PC-9 (cell line): ENCODE measurements around the gene SKI. TPM values are rescaled to one million over a fixed set of nuclear protein-coding genes. Genes with fewer than 3 reads are reported as not detected.

Experiments
- BruUV-seq: library from RNA; stranded (reverse); fragments of 400-500 nt; replicated peaks from 2 replicates; lab custom pipeline; 2021; lab: Mats Ljungman, UMichigan
- CTCF ChIA-PET: fragments of 300-600 bp; sonication (Branson Sonifier 250); formaldehyde crosslinking; loops from one replicate; lab custom pipeline; 2022; ENCODE audit warnings: antibody characterized with exemption; lab: Charles Lee
- POLR2A ChIA-PET: fragments of 300-600 bp; sonication (Branson Sonifier 250); formaldehyde crosslinking; loops from one replicate; lab custom pipeline; 2022; ENCODE audit warnings: antibody characterized with exemption; ENCODE audit not compliant: unreplicated experiment; lab: Charles Lee
- DNase-seq, 2 experiments: peaks; one replicate each; pipeline versions ENCODE4 v3.0.0 to v3.0.0-alpha.2; 2015 to 2022; ENCODE audit warnings: mixed read lengths in 1 of 2
- H2AFZ ChIP-seq: fragments of 200-600 bp; sonication (generic); 2 replicates; pipeline ENCODE4 v1.8.1; 2017; ENCODE audit warnings: antibody characterized with exemption
- H3F3A ChIP-seq: fragments of 200-600 bp; sonication (generic); 2 replicates; pipeline ENCODE4 v1.8.1; 2017; ENCODE audit warnings: antibody characterized with exemption, mild to moderate bottlenecking, low read depth; ENCODE audit not compliant: insufficient read depth
- H3K27ac ChIP-seq: fragments of 200-600 bp; sonication (generic); 2 replicates; pipeline ENCODE4 v1.6.1; 2016; ENCODE audit warnings: mixed run types
- H3K27me3 ChIP-seq: fragments of 200-600 bp; sonication (generic); 2 replicates; pipeline ENCODE4 v1.6.1; 2016; ENCODE audit warnings: low read depth, mixed run types; ENCODE audit not compliant: insufficient read depth
- H3K36me3 ChIP-seq: fragments of 200-600 bp; sonication (generic); 2 replicates; pipeline ENCODE4 v1.6.1; 2016; ENCODE audit warnings: low read depth, mixed run types
- H3K4me1 ChIP-seq: fragments of 200-600 bp; sonication (generic); replicated peaks from 2 replicates; pipeline ENCODE4 v1.6.1; 2016; ENCODE audit warnings: mixed run types; ENCODE audit not compliant: insufficient read depth
- H3K4me2 ChIP-seq: fragments of 200-600 bp; sonication (generic); 2 replicates; pipeline ENCODE4 v1.6.1; 2017; ENCODE audit warnings: mixed run types
- H3K4me3 ChIP-seq: fragments of 200-600 bp; sonication (generic); 2 replicates; pipeline ENCODE4 v1.6.1; 2016; ENCODE audit warnings: mixed run types
- H3K79me2 ChIP-seq: fragments of 200-600 bp; sonication (generic); 2 replicates; pipeline ENCODE4 v1.6.1; 2017; ENCODE audit warnings: low read depth, mixed run types
- H3K9me2 ChIP-seq: fragments of 200-600 bp; sonication (generic); 2 replicates; pipeline ENCODE4 v1.8.1; 2017; ENCODE audit warnings: mild to moderate bottlenecking; ENCODE audit not compliant: insufficient read depth
- H3K9me3 ChIP-seq: fragments of 200-600 bp; sonication (generic); 2 replicates; pipeline ENCODE4 v1.8.1; 2016; ENCODE audit warnings: low read depth; ENCODE audit not compliant: insufficient read depth
- H4K20me1 ChIP-seq: fragments of 200-600 bp; sonication (generic); 2 replicates; pipeline ENCODE4 v1.8.1; 2017; ENCODE audit not compliant: insufficient read depth
- CTCF ChIP-seq: fragments of 200-600 bp; sonication (generic); conservative IDR thresholded peaks from 2 replicates; pipeline ENCODE4 v1.6.1; 2017; ENCODE audit warnings: mixed run types, antibody characterized with exemption, mild to moderate bottlenecking, moderate library complexity
- EZH2 ChIP-seq: fragments of 200-600 bp; sonication (generic); IDR thresholded peaks from 2 replicates; pipeline ENCODE4 v1.8.0; 2017; ENCODE audit warnings: antibody characterized with exemption, low read depth
- intact Hi-C: fragments of 100-400 bp; cut with micrococcal nuclease; formaldehyde crosslinking; loops from one replicate; pipeline ENCODE4 v1.10.0; 2022; ENCODE audit not compliant: unreplicated experiment
- total RNA-seq: library from RNA; stranded (reverse); gene quantifications from 2 replicates; pipeline ENCODE4 v1.2.3, GENCODE V29; 2021

SKI gene
- total RNA-seq, 1 experiment from 2014 or later = 36.2 TPM

- no peaks in the 10 kb centered on the region for H3K9me3 ChIP-seq
- H3K4me3 ChIP-seq = no peak overlapping the region
- peaks cover 31% of the 10 kb centered on the region for H3F3A ChIP-seq
- H3K4me1 ChIP-seq = peaks cover 34% of the 10 kb centered on the region
- no peak overlapping the region for H3K4me2 ChIP-seq
- ChIA-PET POLR2A (interaction anchor here (0.6 kb wide), 1 partner anchor 58 kb away, joined by 6 read pairs; no protein-coding TSS in a partner anchor), CTCF (no interaction called here)
- no peak overlapping the region for H2AFZ ChIP-seq
- H3K79me2 ChIP-seq = peaks cover 86% of the 10 kb centered on the region
- no peak overlapping the region for H3K27ac ChIP-seq
- TF ChIP-seq CTCF = no peak
- no peak for TF ChIP-seq EZH2
- H3K9me2 ChIP-seq = no peaks in the 10 kb centered on the region
- intact Hi-C loops = loop anchor here (5.0 kb wide), 1 partner anchor 81 kb away; no protein-coding TSS in a partner anchor
- BruUV-seq = no TSS peak
- no peak for DNase-seq
- peaks cover 77% of the 10 kb centered on the region for H4K20me1 ChIP-seq
- H3K36me3 ChIP-seq = no peaks in the 10 kb centered on the region
- no peaks in the 10 kb centered on the region for H3K27me3 ChIP-seq
Observed at GRCh38 chr1:2292725-2293450, 64.8 kb downstream of the SKI start.

GRCh38 chr1:2294033-2294724 lies 66.1 kb downstream of the SKI start:
- intact Hi-C loops = loop anchor here (5.0 kb wide), 1 partner anchor 82 kb away; no protein-coding TSS in a partner anchor
- Histone ChIP-seq H2AFZ (no peak overlapping the region), H3K9me3 (no peaks in the 10 kb centered on the region), H3K4me2 (no peak overlapping the region), H3F3A (peaks cover 25% of the 10 kb centered on the region), H3K79me2 (peaks cover 85% of the 10 kb centered on the region), H3K36me3 (no peaks in the 10 kb centered on the region), H3K27ac (no peak overlapping the region), H3K4me3 (no peak overlapping the region), H4K20me1 (peaks cover 74% of the 10 kb centered on the region), H3K4me1 (peaks cover 29% of the 10 kb centered on the region), H3K9me2 (no peaks in the 10 kb centered on the region), H3K27me3 (no peaks in the 10 kb centered on the region)
- ChIA-PET CTCF (no interaction called here), POLR2A (no interaction called here)
- no TSS peak for BruUV-seq
- no peak for DNase-seq
- TF ChIP-seq CTCF (no peak), EZH2 (no peak)

GRCh38 chr1:2294725-2295078 lies 66.6 kb downstream of the SKI start:
- Histone ChIP-seq H3K4me2 (no peak overlapping the region), H3K4me3 (no peak overlapping the region), H2AFZ (no peak overlapping the region), H3F3A (peaks cover 23% of the 10 kb centered on the region), H3K36me3 (no peaks in the 10 kb centered on the region), H4K20me1 (peaks cover 70% of the 10 kb centered on the region), H3K27me3 (no peaks in the 10 kb centered on the region), H3K9me3 (no peaks in the 10 kb centered on the region), H3K79me2 (peaks cover 88% of the 10 kb centered on the region), H3K4me1 (peaks cover 24% of the 10 kb centered on the region), H3K27ac (no peak overlapping the region), H3K9me2 (no peaks in the 10 kb centered on the region)
- POLR2A ChIA-PET = no interaction called here
- CTCF ChIA-PET = no interaction called here
- intact Hi-C loops = loop anchor here (5.0 kb wide), 1 partner anchor 82 kb away; no protein-coding TSS in a partner anchor
- DNase-seq = no peak
- TF ChIP-seq CTCF (no peak), EZH2 (no peak)
- no TSS peak for BruUV-seq
